Amygdala (tissue), 56 donors: ENCODE measurements around the gene SUSD1.

Source experiments
- DNase-seq, 56 donors: peaks; one replicate each; lab custom pipeline; 2025; lab: John Stamatoyannopoulos, UW

Gene SUSD1

DNA sequence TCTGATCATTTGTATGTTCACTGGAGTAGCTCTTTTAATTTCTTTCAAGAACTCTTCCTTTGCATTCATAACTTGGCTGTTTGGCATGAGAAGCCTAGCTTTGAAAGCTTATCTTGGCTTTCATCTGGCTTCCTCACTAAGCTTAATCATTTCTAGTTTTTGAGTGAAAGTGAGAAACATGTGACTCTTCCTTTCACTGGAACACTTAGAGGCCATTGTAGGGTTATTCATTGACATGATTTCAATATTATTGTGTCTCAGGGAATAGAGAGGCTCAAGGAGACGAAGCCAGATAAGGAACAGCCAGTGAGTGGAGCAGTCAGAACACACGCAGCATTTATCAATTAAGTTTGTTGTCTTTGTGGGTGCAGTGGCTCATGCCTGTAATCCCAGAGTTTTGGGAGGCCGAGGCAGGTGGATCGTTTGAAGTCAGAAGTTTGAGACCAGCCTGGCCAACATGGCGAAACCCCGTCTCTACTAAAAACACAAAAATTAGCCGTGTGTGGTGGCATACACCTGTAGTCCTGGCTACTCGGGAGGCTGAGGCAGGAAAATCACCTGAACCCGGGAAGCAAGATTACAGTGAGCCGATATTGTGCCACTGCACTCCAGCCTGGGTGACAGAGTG, 180.2 kb downstream of the SUSD1 start:
- no peak for DNase-seq

GRCh38 chr9:111993319-111993718, 181.8 kb downstream of the SUSD1 start:
- DNase-seq, result no peak

- no peak for DNase-seq
These were observed 182.6 kb downstream of the SUSD1 start for GRCh38 chr9:111992523-111992922.

DNA sequence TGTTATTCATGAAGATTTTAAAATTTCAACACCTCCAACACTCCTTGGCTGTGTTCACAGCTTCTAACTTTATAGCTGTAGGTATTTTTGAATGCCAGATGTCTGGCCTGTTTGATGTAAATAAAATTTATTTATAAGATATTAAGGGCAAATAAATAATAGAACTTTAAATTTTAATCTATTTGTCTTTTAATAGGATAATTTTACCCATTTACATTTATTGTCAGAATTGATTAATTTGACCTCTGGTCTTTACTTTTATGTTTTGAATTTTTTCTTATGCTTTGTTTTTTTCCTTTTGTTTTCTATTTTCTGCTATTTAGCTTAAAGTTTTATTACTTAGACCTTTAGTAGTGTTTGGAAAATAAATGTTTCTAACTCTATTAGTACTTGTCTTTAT, 183.9 kb downstream of the SUSD1 start:
- no peak for DNase-seq
